ENCODE measurements around the gene ANKRD37. TPM values are rescaled to one million over a fixed set of nuclear protein-coding genes. Genes with fewer than 3 reads are reported as not detected.

The ANKRD37 gene
- total and polyA plus RNA-seq, 2 donors (not counting 3 experiments of a cell fraction or from before 2014, with no cell fraction given) = 4.0 to 5.8 TPM

DNA sequence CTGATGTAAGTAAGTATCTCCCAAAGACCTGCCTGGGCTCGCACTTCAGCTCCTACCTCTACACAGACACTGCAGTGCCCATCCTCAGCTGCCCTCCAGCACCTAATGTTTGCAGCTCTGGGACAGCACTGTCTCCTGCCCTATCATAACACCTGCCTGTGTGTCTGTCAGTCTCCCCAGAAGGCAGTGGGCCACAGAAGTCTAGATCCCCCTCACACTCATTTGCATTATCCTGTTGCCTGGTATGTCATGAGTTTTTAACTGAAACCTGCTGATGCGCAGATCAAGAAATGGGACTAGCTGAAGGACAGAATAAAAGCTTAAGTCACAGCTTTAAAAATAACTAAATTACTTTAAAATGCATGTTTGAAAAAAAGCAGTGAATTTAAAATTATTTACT lies 43.9 kb upstream of the ANKRD37 start:
- no TSS peak for BruUV-seq (replicated peaks)
- Histone ChIP-seq H3K27me3 (ENCODE audit: control insufficient read depth in 2 of 2, insufficient read depth in 2 of 2, low read length in 2 of 2) (no peaks in the 10 kb centered on the region), H3K4me2 (ENCODE audit: insufficient read depth, low read length) (no peak overlapping the region), H3K9me1 (replicated peaks; ENCODE audit: control insufficient read depth, extremely low read depth, insufficient read depth, low read length) (no peaks in the 10 kb centered on the region), H3K9me3 (replicated peaks; ENCODE audit: control insufficient read depth, insufficient read depth, low read length) (no peaks in the 10 kb centered on the region), H2AFZ (ENCODE audit: low read depth, low read length) (no peak overlapping the region), H4K20me1 (replicated peaks; ENCODE audit: control insufficient read depth, extremely low read depth, insufficient read depth, low read length) (no peaks in the 10 kb centered on the region), H3K9ac (replicated peaks; ENCODE audit: extremely low read depth, insufficient read depth, low read length) (no peak overlapping the region), H3K27ac (ENCODE audit: insufficient read depth, low read depth, low read length) (no peak overlapping the region), H3K36me3 (ENCODE audit: control insufficient read depth in 2 of 2, extremely low read depth in 1 of 2, insufficient read depth in 2 of 2, low read length in 2 of 2) (peaks cover 0 to 7% of the 10 kb centered on the region in 2 experiments), H3K4me3 (replicated peaks in 1 of 3; ENCODE audit: insufficient read depth in 1 of 3, low read depth in 1 of 3, low read length in 3 of 3) (no peak overlapping the region), H3K79me2 (ENCODE audit: control insufficient read depth, insufficient read depth, low read length) (no peaks in the 10 kb centered on the region), H3K4me1 (ENCODE audit: control insufficient read depth, extremely low read depth, insufficient read depth, low read length) (peaks cover 7% of the 10 kb centered on the region)
- no peak for FAIRE-seq
- POLR2A ChIA-PET = no interaction called here
- TF ChIP-seq FOS (IDR thresholded peaks at IDR 0.05; ENCODE audit: borderline replicate concordance, insufficient read depth, low read length) (no peak), POLR2A (IDR thresholded peaks at IDR 0.05; ENCODE audit: low read depth, low read length) (no peak), EZH2 (IDR thresholded peaks at IDR 0.05; ENCODE audit: borderline replicate concordance, low read depth, low read length, severe bottlenecking) (no peak), MAX (IDR thresholded peaks at IDR 0.05; ENCODE audit: insufficient read depth, insufficient read length) (no peak), POLR2AphosphoS5 (IDR thresholded peaks at IDR 0.05; ENCODE audit: insufficient read depth, low read depth, low read length) (no peak)
- intact Hi-C loops (cut with micrococcal nuclease) (no loop called here), dilution Hi-C loops (cut with MboI; ENCODE audit: extremely low pct_ligation_motif_present, low sequenced_read_pairs) (no loop called here)
- CTCF ChIA-PET = interaction anchor here (1.5 kb wide), 1 partner anchor 27 kb away, joined by 3 read pairs; no protein-coding TSS in a partner anchor
- no peak for DNase-seq (ENCODE audit: low read depth, low spot score)

DNA sequence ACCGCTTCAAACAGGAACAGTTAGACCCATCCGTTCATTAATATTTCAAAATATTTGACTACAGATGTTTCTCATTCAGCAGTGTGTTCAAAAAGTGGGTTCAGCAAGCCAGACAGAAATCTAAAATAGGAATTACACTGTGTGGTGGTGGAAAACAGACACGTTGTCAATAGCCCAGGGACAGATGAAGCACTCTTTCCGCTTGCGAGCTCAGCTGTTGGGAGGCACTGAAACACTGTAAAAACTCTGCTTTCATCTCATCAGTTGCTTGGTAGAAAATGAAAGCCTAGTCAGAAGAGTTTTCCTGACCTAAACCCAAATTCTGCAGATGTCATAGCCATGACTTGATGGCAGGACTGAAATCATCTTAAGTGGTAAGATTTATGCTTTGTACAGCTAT lies 39.4 kb upstream of the ANKRD37 start:
- H3K27me3 ChIP-seq (ENCODE audit: control insufficient read depth in 2 of 2, insufficient read depth in 2 of 2, low read length in 2 of 2) = no peaks in the 10 kb centered on the region
- no peaks in the 10 kb centered on the region for H3K9me3 ChIP-seq (replicated peaks; ENCODE audit: control insufficient read depth, insufficient read depth, low read length)
- intact Hi-C loops (cut with micrococcal nuclease) (no loop called here), dilution Hi-C loops (cut with MboI; ENCODE audit: extremely low pct_ligation_motif_present, low sequenced_read_pairs) (no loop called here)
- ChIA-PET CTCF (interaction anchor here (1.3 kb wide), 1 partner anchor 147 kb away, joined by 3 read pairs; the partner anchor contains the start of gene SNX25), POLR2A (no interaction called here)
- no peaks in the 10 kb centered on the region for H3K9me1 ChIP-seq (replicated peaks; ENCODE audit: control insufficient read depth, extremely low read depth, insufficient read depth, low read length)
- BruUV-seq (replicated peaks) = no TSS peak
- H3K27ac ChIP-seq (ENCODE audit: insufficient read depth, low read depth, low read length) = peak overlapping the region; percentile 9
- peaks cover 31% of the 10 kb centered on the region for H3K4me1 ChIP-seq (ENCODE audit: control insufficient read depth, extremely low read depth, insufficient read depth, low read length)
- no peak overlapping the region for H3K4me3 ChIP-seq (replicated peaks in 1 of 3; ENCODE audit: insufficient read depth in 1 of 3, low read depth in 1 of 3, low read length in 3 of 3)
- FAIRE-seq = no peak
- H2AFZ ChIP-seq (ENCODE audit: low read depth, low read length) = no peak overlapping the region
- DNase-seq (ENCODE audit: low read depth, low spot score) = peak; percentile 19
- no peaks in the 10 kb centered on the region for H4K20me1 ChIP-seq (replicated peaks; ENCODE audit: control insufficient read depth, extremely low read depth, insufficient read depth, low read length)
- H3K4me2 ChIP-seq (ENCODE audit: insufficient read depth, low read length) = no peak overlapping the region
- TF ChIP-seq POLR2AphosphoS5 (IDR thresholded peaks at IDR 0.05; ENCODE audit: insufficient read depth, low read depth, low read length) = no peak
- TF ChIP-seq POLR2A (IDR thresholded peaks at IDR 0.05; ENCODE audit: low read depth, low read length) = no peak
- H3K79me2 ChIP-seq (ENCODE audit: control insufficient read depth, insufficient read depth, low read length) = no peaks in the 10 kb centered on the region
- H3K9ac ChIP-seq (replicated peaks; ENCODE audit: extremely low read depth, insufficient read depth, low read length) = no peak overlapping the region
- peaks cover 0 to 7% of the 10 kb centered on the region in 2 experiments for H3K36me3 ChIP-seq (ENCODE audit: control insufficient read depth in 2 of 2, extremely low read depth in 1 of 2, insufficient read depth in 2 of 2, low read length in 2 of 2)
